ENCODE data around the gene DPP7. TPM values are rescaled to one million over a fixed set of nuclear protein-coding genes. Genes with fewer than 3 reads are reported as not detected.

The DPP7 gene
- total RNA-seq, 1 donor from 2014 or later, result 125 TPM

DNA sequence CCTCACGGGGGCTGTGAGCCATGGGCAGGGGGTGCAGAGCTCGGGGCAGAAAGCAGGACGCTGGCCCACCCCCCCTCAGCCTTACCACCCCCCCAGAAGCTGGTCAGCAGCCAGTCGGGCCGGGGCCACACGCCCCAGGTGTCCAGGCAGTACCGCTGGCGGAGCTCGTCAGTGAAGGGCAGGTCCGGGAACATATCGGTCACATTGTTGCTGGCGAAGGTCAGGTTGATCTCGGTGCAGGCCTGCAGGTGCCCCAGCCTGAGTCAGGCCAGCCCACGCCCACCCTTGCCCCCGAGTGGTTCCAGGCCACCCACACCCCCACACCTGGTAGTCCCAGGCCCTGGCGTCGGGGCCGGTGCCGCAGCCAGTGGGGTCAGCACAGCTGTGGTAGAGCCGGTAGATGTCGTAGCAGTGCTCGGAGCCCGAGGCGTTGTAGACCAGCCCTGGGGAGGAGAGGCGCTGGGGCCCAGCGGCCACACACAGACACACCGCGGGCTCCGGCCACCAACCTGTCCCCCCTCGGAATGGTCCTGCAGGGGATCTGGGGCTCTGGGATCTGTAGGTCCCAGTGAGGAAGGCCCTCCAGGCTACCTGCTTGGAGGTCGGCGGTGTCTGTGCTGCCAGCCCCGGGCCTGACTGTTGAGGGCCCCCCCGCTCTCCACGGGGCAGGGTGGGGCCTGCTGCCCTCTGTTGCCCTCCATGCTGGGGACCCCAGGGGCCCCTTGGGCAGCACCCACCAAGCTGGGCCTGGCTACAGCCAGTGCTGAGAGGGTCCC lies 2.6 kb downstream of the DPP7 start:
- no peak for DNase-seq (ENCODE audit: low read depth)
- TF ChIP-seq, protein P1, sequence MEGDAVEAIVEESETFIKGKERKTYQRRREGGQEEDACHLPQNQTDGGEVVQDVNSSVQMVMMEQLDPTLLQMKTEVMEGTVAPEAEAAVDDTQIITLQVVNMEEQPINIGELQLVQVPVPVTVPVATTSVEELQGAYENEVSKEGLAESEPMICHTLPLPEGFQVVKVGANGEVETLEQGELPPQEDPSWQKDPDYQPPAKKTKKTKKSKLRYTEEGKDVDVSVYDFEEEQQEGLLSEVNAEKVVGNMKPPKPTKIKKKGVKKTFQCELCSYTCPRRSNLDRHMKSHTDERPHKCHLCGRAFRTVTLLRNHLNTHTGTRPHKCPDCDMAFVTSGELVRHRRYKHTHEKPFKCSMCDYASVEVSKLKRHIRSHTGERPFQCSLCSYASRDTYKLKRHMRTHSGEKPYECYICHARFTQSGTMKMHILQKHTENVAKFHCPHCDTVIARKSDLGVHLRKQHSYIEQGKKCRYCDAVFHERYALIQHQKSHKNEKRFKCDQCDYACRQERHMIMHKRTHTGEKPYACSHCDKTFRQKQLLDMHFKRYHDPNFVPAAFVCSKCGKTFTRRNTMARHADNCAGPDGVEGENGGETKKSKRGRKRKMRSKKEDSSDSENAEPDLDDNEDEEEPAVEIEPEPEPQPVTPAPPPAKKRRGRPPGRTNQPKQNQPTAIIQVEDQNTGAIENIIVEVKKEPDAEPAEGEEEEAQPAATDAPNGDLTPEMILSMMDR (conservative IDR thresholded peaks at IDR 0.05; ENCODE audit: low read depth, low read length), result no peak
- no peak overlapping the region for H3K4me3 ChIP-seq (ENCODE audit: low read depth, low read length)

DNA sequence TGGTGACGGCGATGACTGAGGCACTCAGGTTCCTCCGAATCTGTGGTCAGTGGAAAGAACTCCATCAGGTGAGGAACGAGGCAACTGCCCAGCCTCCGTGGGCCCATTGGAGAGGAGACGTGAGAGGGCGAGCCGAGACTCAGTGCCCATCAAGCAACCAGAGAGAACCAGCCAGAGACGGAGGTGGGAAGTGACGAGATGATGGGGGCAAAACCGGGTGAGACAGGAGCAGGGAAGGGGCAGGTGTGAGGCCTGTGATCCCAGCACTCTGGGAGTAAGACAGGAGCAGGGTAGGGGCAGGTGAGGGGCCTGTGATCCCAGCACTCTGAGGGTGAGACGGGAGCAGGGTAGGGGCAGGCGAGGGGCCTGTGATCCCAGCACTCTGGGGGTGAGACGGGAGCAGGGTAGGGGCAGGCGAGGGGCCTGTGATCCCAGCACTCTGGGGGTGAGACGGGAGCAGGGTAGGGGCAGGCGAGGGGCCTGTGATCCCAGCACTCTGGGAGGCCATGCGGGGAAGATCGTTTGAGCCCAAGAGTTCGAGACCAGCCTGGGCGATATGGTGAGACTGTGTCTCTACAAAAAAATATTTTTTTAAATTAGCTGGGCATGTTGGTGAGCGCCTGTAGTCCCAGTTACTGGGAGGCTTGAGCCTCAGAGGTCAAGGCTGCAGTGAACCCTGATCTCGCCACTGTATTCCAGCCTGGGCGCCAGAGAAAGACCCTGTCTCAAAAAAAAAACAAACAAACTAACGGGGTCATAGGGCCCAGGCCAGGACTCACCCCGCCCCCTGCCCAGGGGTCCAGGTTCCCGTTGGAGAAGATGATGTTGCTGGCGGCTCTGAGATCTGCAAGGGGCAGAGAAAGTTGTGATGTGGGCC lies 3.4 kb downstream of the DPP7 start:
- H3K4me3 ChIP-seq (ENCODE audit: low read depth, low read length), result no peak overlapping the region
- no peak for DNase-seq (ENCODE audit: low read depth)
- TF ChIP-seq, protein P1 (conservative IDR thresholded peaks at IDR 0.05; ENCODE audit: low read depth, low read length), result no peak

- no peak for DNase-seq (ENCODE audit: low read depth)
- no peak overlapping the region for H3K4me3 ChIP-seq (ENCODE audit: low read depth, low read length)
- TF ChIP-seq, protein P1 (conservative IDR thresholded peaks at IDR 0.05; ENCODE audit: low read depth, low read length), result no peak
Measured at GRCh38 chr9:137110147-137110910, 4.2 kb downstream of the DPP7 start.

GRCh38 chr9:137109250-137110146 lies 5.0 kb downstream of the DPP7 start:
- TF ChIP-seq, protein P1 (conservative IDR thresholded peaks at IDR 0.05; ENCODE audit: low read depth, low read length), result no peak
- no peak overlapping the region for H3K4me3 ChIP-seq (ENCODE audit: low read depth, low read length)
- no peak for DNase-seq (ENCODE audit: low read depth)

DNA sequence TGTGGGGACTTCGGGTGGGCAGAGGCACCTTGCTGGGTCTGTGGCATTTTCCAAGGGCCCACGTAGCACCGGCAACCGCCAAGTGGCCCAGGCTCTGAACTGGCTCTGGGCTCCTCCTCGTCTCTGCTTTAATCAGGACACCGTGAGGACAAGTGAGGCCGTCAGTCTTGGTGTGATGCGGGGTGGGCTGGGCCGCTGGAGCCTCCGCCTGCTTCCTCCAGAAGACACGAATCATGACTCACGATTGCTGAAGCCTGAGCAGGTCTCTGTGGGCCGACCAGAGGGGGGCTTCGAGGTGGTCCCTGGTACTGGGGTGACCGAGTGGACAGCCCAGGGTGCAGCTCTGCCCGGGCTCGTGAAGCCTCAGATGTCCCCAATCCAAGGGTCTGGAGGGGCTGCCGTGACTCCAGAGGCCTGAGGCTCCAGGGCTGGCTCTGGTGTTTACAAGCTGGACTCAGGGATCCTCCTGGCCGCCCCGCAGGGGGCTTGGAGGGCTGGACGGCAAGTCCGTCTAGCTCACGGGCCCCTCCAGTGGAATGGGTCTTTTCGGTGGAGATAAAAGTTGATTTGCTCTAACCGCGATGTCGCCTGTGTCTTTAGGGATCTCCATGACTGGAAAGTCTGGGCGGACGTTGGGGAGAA lies 5.8 kb downstream of the DPP7 start:
- TF ChIP-seq, protein P1 (conservative IDR thresholded peaks at IDR 0.05; ENCODE audit: low read depth, low read length), result no peak
- no peak for DNase-seq (ENCODE audit: low read depth)
- no peak overlapping the region for H3K4me3 ChIP-seq (ENCODE audit: low read depth, low read length)
